HG03108 (cell line): ENCODE measurements around the gene TMLHE.
"Not testable (repeated sequence)": the region's sequence is repeated elsewhere in the genome, so short reads cannot be mapped to it uniquely, and the experiment has no call there.

ENCODE experiments used
- ATAC-seq: cut with Tn5 transposase; IDR thresholded peaks from one replicate; pipeline ENCODE4 v1.9.1; 2021; ENCODE audit warnings: moderate library complexity; ENCODE audit not compliant: unreplicated experiment

Gene TMLHE

DNA sequence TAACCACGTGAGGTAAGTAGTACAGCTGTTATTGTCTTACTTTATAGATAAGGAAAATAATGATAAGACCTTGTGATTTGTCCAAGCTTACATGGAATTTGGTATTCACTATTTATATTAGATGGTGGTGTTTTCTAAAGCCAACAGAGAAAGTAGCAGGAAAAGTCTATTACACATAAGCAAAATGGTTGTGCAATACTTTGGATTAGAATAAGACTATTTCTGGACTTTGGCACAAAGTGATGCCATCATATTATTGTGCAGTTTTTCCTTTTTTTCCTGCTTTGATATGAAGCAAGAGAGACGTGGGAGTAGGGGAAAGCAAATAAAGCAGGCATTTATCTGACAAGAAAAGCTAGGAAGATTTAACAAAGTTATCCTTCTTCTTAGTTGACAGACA is 117.6 kb downstream of the TMLHE start:
- ATAC-seq: not testable (repeated sequence)

DNA sequence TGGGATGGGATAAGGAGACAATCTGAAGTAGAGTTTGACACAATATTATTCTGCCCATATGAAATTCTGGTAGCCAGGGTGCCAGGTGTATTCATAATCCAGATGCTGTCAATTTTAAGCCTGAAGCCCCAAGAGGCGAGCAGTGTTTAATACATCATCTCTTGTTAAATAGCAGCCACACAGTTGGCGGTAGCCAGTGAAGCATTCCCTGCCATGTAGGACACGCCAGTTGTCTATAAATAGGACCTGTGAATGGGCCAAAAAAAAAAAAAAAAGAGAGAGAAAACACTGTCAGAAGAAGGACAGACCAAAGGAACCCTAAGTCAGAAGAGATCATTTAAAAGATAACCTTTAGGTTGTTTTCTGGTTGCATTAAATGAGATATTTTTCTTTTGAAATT is 121.3 kb downstream of the TMLHE start:
- not testable (repeated sequence) for ATAC-seq

DNA sequence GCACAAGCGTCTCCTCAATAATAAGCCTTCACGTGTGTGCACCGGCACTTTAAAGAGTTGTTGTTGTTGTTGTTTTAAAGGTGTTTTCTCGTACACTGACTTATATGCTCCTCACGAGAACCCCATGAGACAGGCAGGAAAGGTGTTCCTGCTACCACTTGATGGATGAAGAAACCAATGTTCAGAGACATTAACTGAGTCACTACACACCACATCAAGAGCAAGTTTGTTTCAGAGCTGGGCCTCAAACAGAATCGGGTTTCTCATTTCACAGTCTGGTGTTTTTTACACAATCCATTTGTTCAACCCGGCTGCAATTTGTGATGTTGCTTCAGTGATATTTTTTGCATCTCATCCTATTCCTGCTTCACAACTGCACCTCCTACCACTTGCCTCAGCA is 135.6 kb downstream of the TMLHE start:
- not testable (repeated sequence) for ATAC-seq

GRCh38 chrX:155466269-155466938 is 146.3 kb downstream of the TMLHE start:
- peak; percentile 62 for ATAC-seq

- not testable (repeated sequence) for ATAC-seq
These were observed 152.3 kb downstream of the TMLHE start for GRCh38 chrX:155460501-155460900.

- ATAC-seq: peak; percentile 78
These were observed 154.3 kb downstream of the TMLHE start, which contains the start of gene F8A3 for GRCh38 chrX:155458471-155458870. Gene F8A3, minus strand, starts transcription at chrX:155458620. Its CDS starts 20 bp downstream, at chrX:155458600.

DNA sequence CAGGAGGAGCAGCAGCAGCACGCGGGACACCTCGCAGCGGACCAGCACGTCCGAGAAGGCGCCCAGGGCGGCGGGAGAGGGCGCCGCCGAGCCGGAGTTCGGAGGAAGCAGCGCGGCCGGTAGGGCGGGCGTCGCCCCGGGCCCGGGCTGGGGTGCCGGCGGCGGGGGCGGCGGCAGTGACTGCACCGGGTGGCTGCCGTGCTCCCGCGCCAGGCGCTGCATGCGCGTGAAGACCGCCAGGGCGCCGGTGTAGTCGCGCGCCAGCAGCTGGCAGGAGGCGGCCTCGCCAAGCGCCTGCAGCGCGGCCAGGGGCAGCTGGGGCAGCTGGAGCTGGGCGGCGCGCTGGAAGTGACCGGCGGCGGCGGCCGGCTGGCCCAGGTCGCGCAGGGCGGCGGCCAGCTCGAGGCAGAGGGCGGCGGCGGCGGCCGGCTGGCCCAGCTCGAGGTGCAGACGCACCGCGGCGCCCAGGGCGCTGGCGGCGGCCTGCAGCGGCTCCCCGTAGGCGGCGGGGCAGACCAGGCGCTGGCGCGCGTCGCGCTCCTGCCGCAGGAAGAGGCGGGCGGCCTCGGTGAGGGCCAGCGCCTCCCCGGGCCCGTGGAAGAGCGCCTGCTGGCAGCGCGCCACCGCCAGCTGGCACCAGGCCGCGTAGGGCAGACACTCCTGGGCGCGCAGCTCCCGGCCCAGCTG is 154.8 kb downstream of the TMLHE start:
- ATAC-seq: peak; percentile 46

- no peak for ATAC-seq
These were observed 171.7 kb downstream of the TMLHE start for GRCh38 chrX:155441097-155441496.
